NCI-H1417 (cell line): ENCODE measurements around the gene HTATSF1.

Experiments
- DNase-seq, 3 experiments: peaks; one replicate each; lab custom pipeline; 2025; lab: John Stamatoyannopoulos, UW

Gene HTATSF1

GRCh38 chrX:136497556-136498052, at the start of gene HTATSF1:
Gene HTATSF1 (plus strand): TSS chrX:136497592. CDS start chrX:136497685, 93 bp downstream.
- DNase-seq = no peak

- no peak for DNase-seq
These were observed 49.4 kb upstream of the HTATSF1 start for GRCh38 chrX:136447968-136448367.

- no peak for DNase-seq
These were observed 47.2 kb upstream of the HTATSF1 start for GRCh38 chrX:136450050-136450830.

- DNase-seq = no peak
These were observed 44.8 kb upstream of the HTATSF1 start for GRCh38 chrX:136452614-136453013.

- no peak for DNase-seq
These were observed 44.3 kb upstream of the HTATSF1 start for GRCh38 chrX:136453114-136453513.

GRCh38 chrX:136453771-136454170, 43.6 kb upstream of the HTATSF1 start:
- peak in 2 of 3 experiments; percentile 21 to 66 for DNase-seq

- DNase-seq = no peak
These were observed 41.3 kb upstream of the HTATSF1 start for GRCh38 chrX:136456133-136456532.

GRCh38 chrX:136457303-136457917, 40.0 kb upstream of the HTATSF1 start:
- DNase-seq = peak in 2 of 3 experiments; percentile 26 to 75

- DNase-seq = no peak
These were observed 32.8 kb upstream of the HTATSF1 start for GRCh38 chrX:136464589-136464988.

GRCh38 chrX:136467303-136467702, 30.1 kb upstream of the HTATSF1 start:
- DNase-seq = no peak

- DNase-seq = peak in 2 of 3 experiments; percentile 3 to 28
These were observed 28.8 kb upstream of the HTATSF1 start for GRCh38 chrX:136468391-136469103.

- no peak for DNase-seq
These were observed 23.7 kb upstream of the HTATSF1 start for GRCh38 chrX:136473663-136474062.

GRCh38 chrX:136475236-136475635, 22.2 kb upstream of the HTATSF1 start:
- no peak for DNase-seq

GRCh38 chrX:136476501-136476900, 20.9 kb upstream of the HTATSF1 start:
- no peak for DNase-seq

GRCh38 chrX:136477026-136477425, 20.4 kb upstream of the HTATSF1 start:
- DNase-seq = peak in 1 of 3 experiments; percentile 32

- peak in 1 of 3 experiments; percentile 11 for DNase-seq
These were observed 17.0 kb upstream of the HTATSF1 start for GRCh38 chrX:136480383-136480782.

- DNase-seq = no peak
These were observed 9.7 kb upstream of the HTATSF1 start, which contains the start of gene BRS3 for GRCh38 chrX:136487647-136488046. Gene BRS3 (plus strand): TSS chrX:136487947. CDS start chrX:136488115, 168 bp downstream.

- DNase-seq = peak in 1 of 3 experiments; percentile 32
These were observed 8.7 kb upstream of the HTATSF1 start for GRCh38 chrX:136488706-136489105.

- DNase-seq = peak in 1 of 3 experiments; percentile 11
These were observed 5.6 kb upstream of the HTATSF1 start for GRCh38 chrX:136491832-136492231.

- DNase-seq = no peak
These were observed 4.4 kb upstream of the HTATSF1 start for GRCh38 chrX:136493011-136493410.

- DNase-seq = no peak
These were observed 2.3 kb upstream of the HTATSF1 start for GRCh38 chrX:136495043-136495442.

- DNase-seq = no peak
These were observed 1.1 kb upstream of the HTATSF1 start for GRCh38 chrX:136496186-136496763.
